GM18951 (cell line): Measurements from ENCODE around the gene ENTREP3.

Experiments used
- POLR2A ChIP-seq: IDR thresholded peaks from 4 replicates; pipeline ENCODE4 v1.6.1; 2011; ENCODE audit warnings: mild to moderate bottlenecking; ENCODE audit not compliant: insufficient read length, insufficient read depth; ENCODE audit errors: extremely low read depth
- in situ Hi-C: fragments of 300-500 bp; cut with MboI; formaldehyde crosslinking; loops from one replicate; pipeline ENCODE4 v1.12.0; 2022; ENCODE audit warnings: low sequenced_read_pairs, mixed read lengths, inconsistent platforms; ENCODE audit not compliant: unreplicated experiment

ENTREP3 gene

GRCh38 chr1:155272466-155273342 is 17.4 kb upstream of the ENTREP3 start:
- TF ChIP-seq POLR2A: no peak

GRCh38 chr1:155269381-155269780 is 14.1 kb upstream of the ENTREP3 start:
- in situ Hi-C loops: no loop called here
- TF ChIP-seq POLR2A: no peak

More at GRCh38 chr1:155272466-155273342, 17.4 kb upstream of the ENTREP3 start:
- in situ Hi-C loops: no loop called here

- no peak for TF ChIP-seq POLR2A
Observed at GRCh38 chr1:155268630-155269029, 13.3 kb upstream of the ENTREP3 start.

GRCh38 chr1:155267373-155267772 is 12.1 kb upstream of the ENTREP3 start:
- in situ Hi-C loops: no loop called here
- no peak for TF ChIP-seq POLR2A

More at GRCh38 chr1:155268630-155269029, 13.3 kb upstream of the ENTREP3 start:
- in situ Hi-C loops: no loop called here

GRCh38 chr1:155266553-155266952 is 11.3 kb upstream of the ENTREP3 start:
- TF ChIP-seq POLR2A: no peak
- in situ Hi-C loops: no loop called here

GRCh38 chr1:155263067-155263466 is 7.8 kb upstream of the ENTREP3 start:
- TF ChIP-seq POLR2A: peak; percentile 11
- in situ Hi-C loops: no loop called here

DNA sequence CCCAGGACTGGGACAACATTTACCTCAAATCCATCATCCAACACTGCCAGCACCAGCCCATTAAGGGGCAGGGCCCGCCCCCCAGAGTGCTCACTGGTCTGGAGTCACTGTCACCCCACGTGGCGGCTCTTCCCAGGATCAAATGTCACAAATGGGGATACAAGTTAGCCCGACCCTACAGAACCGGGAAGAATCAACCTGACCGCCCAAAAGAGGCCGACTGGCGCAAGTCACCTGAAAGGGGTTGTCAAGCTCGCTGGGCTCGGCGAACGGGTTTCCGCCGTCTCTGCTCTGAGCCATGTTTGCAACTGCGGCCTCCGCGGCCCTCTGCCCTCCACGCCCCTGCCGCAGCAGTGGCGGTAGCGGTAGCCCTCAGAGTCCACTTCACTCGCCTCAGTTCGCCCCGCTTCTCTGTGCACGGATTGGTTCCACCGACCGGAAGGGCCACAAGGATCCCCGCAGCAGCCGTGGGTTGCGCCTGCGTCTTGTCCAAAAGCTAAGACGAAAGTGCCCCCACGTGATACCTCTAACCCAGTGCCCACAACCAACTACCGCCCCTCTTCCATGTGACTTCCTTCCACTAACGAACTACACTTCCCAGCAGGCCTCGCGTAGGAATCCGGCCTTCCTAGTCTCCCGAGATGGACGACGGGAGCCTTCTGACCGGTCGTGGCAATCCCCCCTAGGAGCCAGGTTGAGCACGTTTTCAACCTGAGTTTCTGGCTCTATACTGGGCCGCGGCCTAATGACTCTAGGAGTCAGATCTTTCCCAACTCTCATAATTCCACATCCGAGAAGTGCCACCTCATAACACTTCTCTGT is 6.8 kb upstream of the ENTREP3 start, which contains the start of gene SCAMP3:
Gene SCAMP3 (minus strand): TSS at position 509 of the 822 bp plus-strand sequence. CDS start 209 bp downstream, at position 300.
- in situ Hi-C loops: no loop called here
- TF ChIP-seq POLR2A: peak; percentile 84

- in situ Hi-C loops: no loop called here
- no peak for TF ChIP-seq POLR2A
Observed at GRCh38 chr1:155261493-155261851, 6.2 kb upstream of the ENTREP3 start.

- no peak for TF ChIP-seq POLR2A
- in situ Hi-C loops: no loop called here
Observed at GRCh38 chr1:155260276-155260675, 5.0 kb upstream of the ENTREP3 start.

DNA sequence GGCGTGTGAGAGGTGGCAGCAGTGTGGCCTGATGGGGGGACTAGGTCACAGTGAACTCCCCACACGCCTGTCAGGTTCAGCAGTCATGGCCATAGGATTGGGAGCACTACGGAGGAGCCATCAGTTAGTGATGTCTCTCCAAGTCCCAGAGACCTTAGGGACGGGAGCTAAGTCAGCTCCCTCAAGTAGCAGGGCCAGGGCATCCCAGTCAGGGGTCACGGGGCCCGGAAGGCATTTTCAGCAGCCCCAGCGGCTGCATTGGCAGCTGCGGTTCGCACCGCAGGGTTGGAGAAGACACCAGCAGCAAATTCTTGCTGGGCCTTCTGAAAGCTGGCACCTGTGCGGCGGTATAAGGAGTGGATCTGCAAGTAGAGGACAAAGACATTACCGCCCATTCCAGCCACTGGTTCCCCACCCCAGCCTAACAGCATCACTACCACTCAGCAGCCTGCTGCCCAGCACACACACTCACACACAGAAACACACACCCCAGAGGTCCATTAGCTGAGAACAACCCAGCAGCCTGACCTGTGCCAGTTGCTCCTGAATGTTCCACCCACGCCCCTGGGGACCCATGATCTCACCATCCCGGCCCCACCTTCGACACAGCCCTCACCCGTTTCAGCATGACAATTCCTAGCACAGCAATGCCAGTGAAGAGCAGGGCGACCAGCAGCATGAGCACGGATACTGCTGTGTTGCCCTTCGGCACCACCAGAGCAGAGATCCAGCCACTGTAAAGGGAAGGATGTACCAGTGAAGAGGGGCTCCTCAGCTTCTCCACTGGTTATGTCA is 972 bp upstream of the ENTREP3 start:
- no peak for TF ChIP-seq POLR2A
- in situ Hi-C loops: no loop called here

DNA sequence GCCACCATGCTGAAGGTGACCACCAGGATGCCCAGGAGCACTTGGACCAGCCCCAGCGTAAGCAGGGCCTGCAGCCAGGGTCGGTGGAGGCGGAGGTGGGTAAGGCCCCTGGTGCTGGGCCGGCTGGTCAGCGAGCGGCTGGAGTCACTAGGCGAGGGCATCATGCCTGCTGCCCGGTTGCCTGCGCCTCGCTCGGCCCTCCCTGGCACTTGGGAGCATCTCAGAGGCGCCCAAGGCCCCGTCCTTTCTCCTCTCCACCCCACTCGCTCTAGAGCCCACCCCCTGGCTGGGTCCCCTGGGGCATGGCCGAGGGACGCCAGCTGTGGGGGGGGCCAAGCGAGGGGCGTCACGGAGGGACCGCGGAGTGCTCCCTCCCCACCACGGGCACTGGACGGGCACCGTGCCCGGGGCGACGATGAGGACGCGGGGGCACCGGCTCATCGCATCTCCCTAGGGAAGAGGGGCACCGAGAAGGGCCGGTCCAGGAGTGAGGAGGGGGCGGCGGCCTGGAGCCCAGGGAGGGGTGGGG is 505 bp downstream of the ENTREP3 start:
- in situ Hi-C loops: no loop called here
- TF ChIP-seq POLR2A: no peak

GRCh38 chr1:155254228-155254713 is 1.0 kb downstream of the ENTREP3 start:
- in situ Hi-C loops: no loop called here
- no peak for TF ChIP-seq POLR2A
